K562 (cell line): Measurements from ENCODE around the gene HMCN2. TPM values are rescaled to one million over a fixed set of nuclear protein-coding genes. Genes with fewer than 3 reads are reported as not detected.

ENCODE experiments used
- ATAC-seq: fragments of 200-7000 bp; cut with Tn5 transposase; 3 replicates; pipeline ENCODE4 v1.9.1; 2020; ENCODE audit warnings: moderate library complexity
- BruUV-seq: library from RNA; stranded (reverse); fragments of 400-500 nt; replicated peaks from 2 replicates; lab custom pipeline; 2021; lab: Mats Ljungman, UMichigan
- CTCF ChIA-PET: fragments of 300-600 bp; formaldehyde crosslinking; extraction: SDS; loops from one replicate; lab custom pipeline; 2021; ENCODE audit warnings: low intra/inter-chr PET ratio; lab: Yijun Ruan, JAX
- POLR2A ChIA-PET: fragments of 300-600, 350-650 bp; sonication (Branson Sonifier 250); formaldehyde crosslinking; extraction: SDS; loops from one replicate; lab custom pipeline; 2021; ENCODE audit warnings: antibody characterized with exemption, inconsistent platforms; lab: Yijun Ruan, JAX
- DNase-seq, 4 experiments: peaks; one replicate each; pipeline versions ENCODE4 v3.0.0 to v3.0.0-alpha.2; 2011 to 2018; ENCODE audit warnings: low spot score in 3 of 4, mixed read lengths in 3 of 4; ENCODE audit errors: extremely low read depth in 1 of 4
- FAIRE-seq: peaks from 2 replicates; lab custom pipeline; 2011; peaks lifted over from hg19 to GRCh38; lab: Jason Lieb, UNC
- H2AFZ ChIP-seq: 2 replicates; pipeline ENCODE4 v1.6.0; 2011; ENCODE audit warnings: low read depth, low read length, control low read depth, inconsistent platforms
- H3K27ac ChIP-seq: fragments of 200-600 bp; 3 replicates; pipeline ENCODE4 v1.8.0; 2011; ENCODE audit warnings: low read depth, mild to moderate bottlenecking, control low read depth, inconsistent platforms, low read length, moderate library complexity, mixed read lengths; ENCODE audit errors: extremely low read depth
- H3K27me3 ChIP-seq, 2 experiments: fragments of 300-600 bp in 1 of 2; 2 replicates in 1 of 2; 3 replicates in 1 of 2; pipeline versions ENCODE4 v1.6.0 to v1.8.0; 2011; ENCODE audit warnings: inconsistent platforms in 2 of 2, low read length in 2 of 2, mild to moderate bottlenecking in 1 of 2, mixed read lengths in 1 of 2, moderate library complexity in 1 of 2; ENCODE audit not compliant: control insufficient read depth in 2 of 2, insufficient read depth in 2 of 2
- H3K36me3 ChIP-seq: fragments of 300-600 bp; 3 replicates; pipeline ENCODE4 v1.8.0; 2011; ENCODE audit warnings: mild to moderate bottlenecking, low read length, inconsistent platforms; ENCODE audit not compliant: control insufficient read depth, insufficient read depth
- H3K4me1 ChIP-seq, 2 experiments: fragments of 200-600 bp in 1 of 2; replicated peaks in 1 of 2; 2 replicates in 1 of 2; 3 replicates in 1 of 2; pipeline versions ENCODE4 v1.5.1 to v1.8.0; 2011; ENCODE audit warnings: inconsistent platforms in 2 of 2, low read length in 2 of 2, mild to moderate bottlenecking in 1 of 2, mixed read lengths in 1 of 2, moderate library complexity in 1 of 2; ENCODE audit not compliant: control insufficient read depth in 2 of 2, insufficient read depth in 2 of 2
- H3K4me2 ChIP-seq: 2 replicates; pipeline ENCODE4 v1.6.1; 2011; ENCODE audit warnings: low read length, control low read depth, inconsistent platforms, mixed read lengths; ENCODE audit not compliant: insufficient read depth
- H3K4me3 ChIP-seq: fragments of 200-600 bp; sonication (generic), shearing (Covaris generic); 2 replicates; pipeline ENCODE4 v1.5.1; 2016; ENCODE audit warnings: control low read depth, inconsistent platforms
- H3K79me2 ChIP-seq: fragments of 200-600 bp; 3 replicates; pipeline ENCODE4 v1.8.0; 2011; ENCODE audit warnings: low read length, inconsistent platforms; ENCODE audit not compliant: control insufficient read depth, insufficient read depth
- H3K9ac ChIP-seq, 2 experiments: 2 replicates each; pipeline versions ENCODE4 v1.6.0 to v1.6.1; 2011; ENCODE audit warnings: low read depth in 2 of 2, low read length in 2 of 2, control low read depth in 1 of 2, inconsistent platforms in 1 of 2, mild to moderate bottlenecking in 1 of 2, mixed read lengths in 1 of 2; ENCODE audit not compliant: insufficient read depth in 1 of 2
- H3K9me1 ChIP-seq: one replicate; pipeline ENCODE4 v1.6.0; 2011; ENCODE audit warnings: inconsistent platforms, mild to moderate bottlenecking, low read length, moderate library complexity; ENCODE audit not compliant: control insufficient read depth, insufficient read depth
- H3K9me3 ChIP-seq: replicated peaks from 2 replicates; pipeline ENCODE4 v1.5.1; 2011; ENCODE audit warnings: low read depth, low read length, inconsistent platforms; ENCODE audit not compliant: control insufficient read depth, insufficient read depth
- H4K20me1 ChIP-seq: replicated peaks from 2 replicates; pipeline ENCODE4 v1.6.1; 2011; ENCODE audit warnings: low read length, inconsistent platforms, mixed read lengths; ENCODE audit not compliant: control insufficient read depth, insufficient read depth
- CBX3 ChIP-seq, 2 experiments: IDR thresholded peaks; 1 replicate in 1 of 2; 2 replicates in 1 of 2; pipeline ENCODE4 v1.6.1; 2012; ENCODE audit warnings: inconsistent platforms in 2 of 2, low read length in 2 of 2, borderline replicate concordance in 1 of 2, control low read depth in 1 of 2
- CREB3L1 ChIP-seq: fragments of 450-650 bp; IDR thresholded peaks from 2 replicates; pipeline ENCODE4 v1.6.1; 2014; ENCODE audit warnings: low read depth, mild to moderate bottlenecking, moderate library complexity, borderline replicate concordance
- CTBP1 ChIP-seq: fragments of 450-650 bp; IDR thresholded peaks from 2 replicates; pipeline ENCODE4 v1.6.1; 2016; ENCODE audit warnings: borderline replicate concordance
- FUS ChIP-seq: fragments of 200-400 bp; formaldehyde crosslinking; optimal IDR thresholded peaks from 2 replicates; pipeline ENCODE3; 2017; ENCODE audit warnings: low read depth, low read length
- GABPA ChIP-seq: fragments of 200-800 bp; sonication (Bioruptor generic); conservative IDR thresholded peaks from 2 replicates; pipeline ENCODE4 v1.6.1; 2016; ENCODE audit warnings: low read depth, missing genetic modification characterization, missing compliant biosample characterization
- ILK ChIP-seq: fragments of 450-650 bp; IDR thresholded peaks from 2 replicates; pipeline ENCODE4 v1.6.1; 2016; ENCODE audit warnings: missing genetic modification characterization, low read depth, mild to moderate bottlenecking, missing compliant biosample characterization, moderate library complexity, borderline replicate concordance
- KDM2B ChIP-seq: fragments of 250-450 bp; sonication (Bioruptor Pico); IDR thresholded peaks from 2 replicates; pipeline ENCODE4 v1.8.0; 2021; ENCODE audit warnings: mild to moderate bottlenecking, moderate library complexity
- MAFG ChIP-seq: fragments of 450-650 bp; conservative IDR thresholded peaks from 2 replicates; pipeline ENCODE4 v1.6.1; 2016; ENCODE audit warnings: missing genetic modification characterization, missing compliant biosample characterization
- NCOR1 ChIP-seq: fragments of 450-650 bp; IDR thresholded peaks from 2 replicates; pipeline ENCODE4 v1.6.1; 2016; ENCODE audit warnings: mild to moderate bottlenecking, moderate library complexity
- RNF219 ChIP-seq: fragments of 250-450 bp; sonication (Bioruptor Pico); IDR thresholded peaks from 2 replicates; pipeline ENCODE4 v1.5.0; 2022; ENCODE audit warnings: mild to moderate bottlenecking
- STAT5B ChIP-seq: fragments of 250-450 bp; sonication (Bioruptor Pico); IDR thresholded peaks from 2 replicates; pipeline ENCODE4 v1.8.0; 2021; ENCODE audit warnings: mild to moderate bottlenecking, inconsistent platforms
- TFAM ChIP-seq: fragments of 250-450 bp; sonication (Bioruptor Pico); conservative IDR thresholded peaks from 2 replicates; pipeline ENCODE4 v1.5.0; 2021; ENCODE audit warnings: mild to moderate bottlenecking, moderate library complexity
- YY1 ChIP-seq, 3 experiments: IDR thresholded peaks; 2 replicates each; pipeline ENCODE4 v1.6.1; 2011; ENCODE audit warnings: low read length in 2 of 3, mild to moderate bottlenecking in 2 of 3, moderate library complexity in 2 of 3, borderline replicate concordance in 1 of 3, control low read depth in 1 of 3, low read depth in 1 of 3; ENCODE audit not compliant: insufficient read depth in 3 of 3, insufficient replicate concordance in 2 of 3, control insufficient read depth in 1 of 3, insufficient read length in 1 of 3; ENCODE audit errors: extremely low read depth in 1 of 3
- ZKSCAN3 ChIP-seq: fragments of 250-450 bp; sonication (Bioruptor Pico); IDR thresholded peaks from 2 replicates; pipeline ENCODE4 v1.4.0; 2020
- WGBS: fragments of 100-300 bp; shearing (Covaris generic); methylation state at CpG from one replicate; pipeline ENCODE4 v1.1.6; 2016; ENCODE audit warnings: low coverage, mixed read lengths; ENCODE audit not compliant: insufficient coverage; ENCODE audit errors: missing lambda C conversion rate; 5-methylcytosine and 5-hydroxymethylcytosine counted together
- in situ Hi-C: fragments of 300-500 bp; cut with MboI; formaldehyde crosslinking; loops from 4 replicates; pipeline ENCODE4 v1.15.0; 2018; ENCODE audit warnings: inconsistent platforms, mixed read lengths
- intact Hi-C: fragments of 100-400 bp; cut with micrococcal nuclease; formaldehyde crosslinking; loops from 2 replicates; pipeline ENCODE4 v1.14.2; 2022
- polyA plus RNA-seq, 8 experiments: library from polyadenylated mRNA; depleted of rRNA in 4 of 8; stranded (reverse) in 5 of 8; unstranded in 3 of 8; fragments of >200 nt; fragmentation: Nextera tagmentation in 2 of 8; fragmentation: Illumina TruSeq in 1 of 8; extraction: Ambion mirVana in 2 of 8; extraction: Trizol in 1 of 8; gene quantifications; 2 replicates each; pipeline versions ENCODE4 v1.2.1 to v1.2.3, GENCODE V29; 2011 to 2014; ENCODE audit warnings: inconsistent platforms in 1 of 8, missing spikeins in 1 of 8
- total RNA-seq, 7 experiments: library from RNA; depleted of rRNA in 6 of 7; stranded (reverse); fragments of >200 nt in 6 of 7; fragmentation: Illumina TruSeq in 2 of 7; extraction: Trizol in 2 of 7; gene quantifications; 2 replicates each; pipeline versions ENCODE4 v1.2.1 to v1.2.3, GENCODE V29; 2011 to 2021; ENCODE audit warnings: low replicate concordance in 1 of 7

HMCN2 gene
- total and polyA plus RNA-seq, 9 of the 15 experiments (the other 6 are each of a cell fraction or from before 2014, with no cell fraction given): 0.01 TPM; not detected in 8

- TF ChIP-seq STAT5B (CRISPR knock-in tag): no peak
- no peak for TF ChIP-seq GABPA (tag)
- no peak for TF ChIP-seq CREB3L1
Measured at GRCh38 chr9:130226112-130226511, 39.4 kb upstream of the HMCN2 start (continued).

GRCh38 chr9:130227833-130228232, 37.7 kb upstream of the HMCN2 start:
- WGBS: 81% methylated on average over 3 of the region's 3 CpGs
- BruUV-seq: no TSS peak
- POLR2A ChIA-PET: no interaction called here
- peaks cover 20% of the 10 kb centered on the region; the same call in 2 of the 3 replicates for H3K36me3 ChIP-seq
- H3K4me1 ChIP-seq: no peaks in the 10 kb centered on the region
- DNase-seq (no peak), ATAC-seq (no peak), FAIRE-seq (no peak)
- no peaks in the 10 kb centered on the region for H3K9me1 ChIP-seq
- CTCF ChIA-PET: no interaction called here
- no peak overlapping the region for H3K27ac ChIP-seq
- intact Hi-C loops (no loop called here), in situ Hi-C loops (no loop called here)
- H3K27me3 ChIP-seq: no peaks in the 10 kb centered on the region
- H2AFZ ChIP-seq: no peak overlapping the region
- H3K79me2 ChIP-seq: no peaks in the 10 kb centered on the region
- no peaks in the 10 kb centered on the region for H4K20me1 ChIP-seq
- H3K4me3 ChIP-seq: no peak overlapping the region
- no peak overlapping the region for H3K9ac ChIP-seq
- H3K9me3 ChIP-seq: 0 out of 2 replicates have a peak, but pooled peaks cover 5% of the 10 kb centered on the region
- no peak overlapping the region for H3K4me2 ChIP-seq
- TF ChIP-seq CBX3 (IDR thresholded peaks at IDR 0.05; ENCODE audit: borderline replicate concordance in 1 of 2, low read length in 2 of 2) (peak in 1 of 2 experiments; percentile 31; a peak in 1 of 3 replicates), YY1 (IDR thresholded peaks at IDR 0.05; ENCODE audit: borderline replicate concordance in 1 of 3, control insufficient read depth in 1 of 3, extremely low read depth in 1 of 3, insufficient read depth in 3 of 3, insufficient read length in 1 of 3, insufficient replicate concordance in 2 of 3, low read depth in 1 of 3, low read length in 2 of 3) (peak in 1 of 3 experiments; percentile 77), KDM2B (CRISPR knock-in tag) (no peak), CTBP1 (no peak), TFAM (CRISPR knock-in tag) (no peak), NCOR1 (no peak), FUS (no peak), MAFG (tag) (no peak), RNF219 (no peak), ILK (tag) (no peak), ZKSCAN3 (CRISPR knock-in tag) (no peak)
